Central memory CD8-positive, alpha-beta T cell (primary cell): ENCODE measurements around the gene LMTK2.
A peak's percentile ranks its signal among the peaks of the same experiment; 100 is the strongest.

Source experiments
- ATAC-seq: fragments of 150-1000 bp; cut with Tn5 transposase; replicated peaks from 2 replicates; pipeline ENCODE4 v1.10.0; 2022; ENCODE audit warnings: mild to moderate bottlenecking, moderate FRiP score, moderate number of reproducible peaks; ENCODE audit not compliant: poor library complexity, severe bottlenecking; ENCODE audit errors: extremely low read depth
- DNase-seq, 2 donors: peaks; one replicate each; pipeline ENCODE4 v3.0.0; 2021; ENCODE audit warnings: low spot score in 2 of 2
- H3K27ac Mint-ChIP-seq: one replicate; pipeline ENCODE4 v1.8.0; 2022; ENCODE audit warnings: low read depth, mild to moderate bottlenecking, moderate library complexity, mixed read lengths
- H3K27me3 Mint-ChIP-seq: one replicate; pipeline ENCODE4 v1.8.0; 2022; ENCODE audit warnings: mixed read lengths
- H3K36me3 Mint-ChIP-seq: one replicate; pipeline ENCODE4 v1.8.0; 2022; ENCODE audit warnings: mild to moderate bottlenecking, moderate library complexity, mixed read lengths; ENCODE audit not compliant: insufficient read depth
- H3K4me1 Mint-ChIP-seq: one replicate; pipeline ENCODE4 v1.8.0; 2022; ENCODE audit warnings: mixed read lengths
- H3K4me3 Mint-ChIP-seq: one replicate; pipeline ENCODE4 v1.8.0; 2022; ENCODE audit warnings: mild to moderate bottlenecking, moderate library complexity, mixed read lengths
- H3K9me3 Mint-ChIP-seq: one replicate; pipeline ENCODE4 v1.8.0; 2022; ENCODE audit warnings: mixed read lengths

Gene LMTK2

GRCh38 chr7:98133621-98134303 lies 27.1 kb downstream of the LMTK2 start:
- H3K27ac Mint-ChIP-seq, result peak overlapping the region; percentile 75
- H3K9me3 Mint-ChIP-seq, result no peaks in the 10 kb centered on the region
- H3K4me1 Mint-ChIP-seq, result peaks cover 70% of the 10 kb centered on the region
- ATAC-seq (peak; percentile 4), DNase-seq (no peak)
- peaks cover 4% of the 10 kb centered on the region for H3K36me3 Mint-ChIP-seq
- H3K4me3 Mint-ChIP-seq, result peak overlapping the region; percentile 57
- no peaks in the 10 kb centered on the region for H3K27me3 Mint-ChIP-seq

GRCh38 chr7:98134420-98135228 lies 28.0 kb downstream of the LMTK2 start:
- H3K27me3 Mint-ChIP-seq, result no peaks in the 10 kb centered on the region
- H3K27ac Mint-ChIP-seq, result no peak overlapping the region
- ATAC-seq (no peak), DNase-seq (no peak)
- H3K9me3 Mint-ChIP-seq, result no peaks in the 10 kb centered on the region
- peaks cover 67% of the 10 kb centered on the region for H3K4me1 Mint-ChIP-seq
- H3K36me3 Mint-ChIP-seq, result peaks cover 9% of the 10 kb centered on the region
- H3K4me3 Mint-ChIP-seq, result no peak overlapping the region

DNA sequence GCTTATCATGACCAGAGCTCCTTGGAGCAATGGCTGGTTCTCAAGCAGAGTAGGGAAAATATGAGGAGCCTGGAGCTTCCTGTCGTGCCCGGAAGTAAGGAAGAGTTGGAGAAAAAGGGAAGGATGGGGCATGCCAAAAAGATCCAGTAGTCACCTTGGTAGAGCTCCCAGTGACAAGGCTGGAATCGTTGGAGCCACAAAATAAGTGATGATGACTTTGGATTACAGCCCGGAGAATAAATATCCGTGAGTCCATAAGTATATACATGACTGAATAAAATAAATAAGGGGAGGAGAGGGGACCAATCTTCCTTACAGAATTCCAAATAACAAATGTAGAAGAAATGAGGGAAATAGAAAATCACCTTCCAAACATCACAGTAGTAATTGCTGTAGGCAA lies 29.3 kb downstream of the LMTK2 start:
- no peak overlapping the region for H3K4me3 Mint-ChIP-seq
- no peaks in the 10 kb centered on the region for H3K27me3 Mint-ChIP-seq
- H3K36me3 Mint-ChIP-seq, result peaks cover 16% of the 10 kb centered on the region
- ATAC-seq (no peak), DNase-seq (no peak)
- no peaks in the 10 kb centered on the region for H3K9me3 Mint-ChIP-seq
- H3K27ac Mint-ChIP-seq, result no peak overlapping the region
- peaks cover 55% of the 10 kb centered on the region for H3K4me1 Mint-ChIP-seq

GRCh38 chr7:98136423-98136822 lies 29.8 kb downstream of the LMTK2 start:
- Mint-ChIP-seq H3K36me3 (peaks cover 19% of the 10 kb centered on the region), H3K9me3 (no peaks in the 10 kb centered on the region), H3K27me3 (no peaks in the 10 kb centered on the region), H3K4me1 (peaks cover 51% of the 10 kb centered on the region), H3K27ac (no peak overlapping the region), H3K4me3 (no peak overlapping the region)
- DNase-seq, result no peak
- no peak for ATAC-seq

DNA sequence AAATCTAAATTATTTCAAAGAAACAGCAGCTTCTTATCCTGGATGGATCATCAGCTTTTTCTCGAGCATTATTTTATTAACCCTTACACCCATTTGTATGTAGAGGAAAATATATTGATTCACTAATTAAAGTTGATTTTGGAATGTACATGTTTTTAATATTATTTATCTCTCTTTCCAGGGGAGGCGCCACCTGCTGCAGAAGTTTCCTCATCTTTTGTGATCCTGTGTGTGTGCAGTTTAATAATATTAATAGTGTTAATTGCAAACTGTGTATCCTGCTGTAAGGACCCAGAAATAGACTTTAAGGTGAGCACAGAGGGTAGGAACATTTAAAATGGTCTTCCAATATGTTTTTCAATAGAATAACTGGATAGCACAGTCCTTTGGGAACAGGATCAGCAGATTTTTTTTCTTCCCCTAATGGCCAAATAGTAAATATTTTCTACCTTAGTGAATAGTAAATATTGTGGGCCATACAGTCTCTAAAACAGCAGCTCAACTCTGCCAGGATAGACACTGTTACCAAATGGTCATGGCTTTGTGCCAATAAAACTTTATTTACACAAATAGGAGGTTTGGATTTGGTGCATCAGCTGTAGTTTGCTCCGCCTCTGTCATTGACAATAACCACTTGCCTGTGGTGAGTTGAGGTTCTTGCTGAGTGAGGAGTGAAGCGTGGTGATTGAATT lies 30.6 kb downstream of the LMTK2 start:
- ATAC-seq (no peak), DNase-seq (no peak)
- peaks cover 43% of the 10 kb centered on the region for H3K4me1 Mint-ChIP-seq
- no peak overlapping the region for H3K27ac Mint-ChIP-seq
- H3K4me3 Mint-ChIP-seq, result no peak overlapping the region
- H3K27me3 Mint-ChIP-seq, result no peaks in the 10 kb centered on the region
- peaks cover 20% of the 10 kb centered on the region for H3K36me3 Mint-ChIP-seq
- no peaks in the 10 kb centered on the region for H3K9me3 Mint-ChIP-seq

DNA sequence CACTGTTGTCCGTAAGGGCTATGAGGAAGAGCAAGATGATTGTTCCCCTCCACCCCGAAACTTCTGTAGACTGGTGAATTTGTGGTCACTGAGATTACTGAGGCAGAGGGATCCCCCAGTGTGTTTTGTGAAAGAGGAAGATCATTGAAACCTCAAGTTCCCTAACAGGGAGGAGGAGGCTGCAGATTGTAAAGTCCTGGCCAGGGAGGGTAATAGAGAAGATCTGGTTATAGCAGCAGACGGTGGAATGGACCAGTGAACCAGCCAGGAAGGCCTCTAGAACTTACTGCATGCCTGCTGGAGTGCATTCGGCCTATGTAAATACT lies 31.1 kb downstream of the LMTK2 start:
- H3K4me1 Mint-ChIP-seq, result peaks cover 38% of the 10 kb centered on the region
- ATAC-seq (peak; percentile 17), DNase-seq (no peak)
- H3K27ac Mint-ChIP-seq, result no peak overlapping the region
- no peaks in the 10 kb centered on the region for H3K9me3 Mint-ChIP-seq
- no peak overlapping the region for H3K4me3 Mint-ChIP-seq
- H3K27me3 Mint-ChIP-seq, result no peaks in the 10 kb centered on the region
- H3K36me3 Mint-ChIP-seq, result peaks cover 22% of the 10 kb centered on the region

GRCh38 chr7:98138672-98139071 lies 32.0 kb downstream of the LMTK2 start:
- no peak overlapping the region for H3K4me3 Mint-ChIP-seq
- no peaks in the 10 kb centered on the region for H3K27me3 Mint-ChIP-seq
- H3K27ac Mint-ChIP-seq, result no peak overlapping the region
- peaks cover 29% of the 10 kb centered on the region for H3K36me3 Mint-ChIP-seq
- no peak for DNase-seq
- ATAC-seq, result no peak
- H3K9me3 Mint-ChIP-seq, result no peaks in the 10 kb centered on the region
- H3K4me1 Mint-ChIP-seq, result peaks cover 29% of the 10 kb centered on the region

DNA sequence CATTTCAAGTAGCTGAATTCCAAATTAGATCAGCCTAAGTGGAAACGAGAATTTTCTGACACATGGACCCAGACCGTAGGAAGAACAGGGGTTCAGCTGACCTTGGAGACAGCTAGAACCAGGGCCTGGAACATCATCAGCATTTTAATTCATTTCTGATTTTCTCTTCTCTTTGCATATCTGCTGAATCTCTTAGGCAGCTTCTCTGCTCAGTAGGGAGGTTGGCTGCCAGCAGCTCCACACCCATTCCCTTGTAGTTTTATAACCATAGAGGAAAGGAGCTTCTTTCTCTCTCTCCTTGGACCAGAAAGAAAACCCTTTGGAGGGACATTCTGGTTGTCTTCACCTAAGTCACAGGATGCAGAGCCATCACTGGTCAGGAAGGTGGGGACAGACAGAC lies 36.0 kb downstream of the LMTK2 start:
- Mint-ChIP-seq H3K36me3 (peaks cover 42% of the 10 kb centered on the region), H3K4me1 (peaks cover 13% of the 10 kb centered on the region)
- no peak for ATAC-seq

GRCh38 chr7:98148607-98149006 lies 41.9 kb downstream of the LMTK2 start:
- H3K27ac Mint-ChIP-seq, result no peak overlapping the region
- H3K9me3 Mint-ChIP-seq, result no peaks in the 10 kb centered on the region
- peaks cover 40% of the 10 kb centered on the region for H3K36me3 Mint-ChIP-seq
- no peak for DNase-seq
- H3K4me1 Mint-ChIP-seq, result peaks cover 20% of the 10 kb centered on the region
- H3K4me3 Mint-ChIP-seq, result no peak overlapping the region
- ATAC-seq, result no peak
- no peaks in the 10 kb centered on the region for H3K27me3 Mint-ChIP-seq

More for the DNA sequence above, 36.0 kb downstream of the LMTK2 start:
- H3K27ac Mint-ChIP-seq, result no peak overlapping the region
- no peak overlapping the region for H3K4me3 Mint-ChIP-seq
- H3K27me3 Mint-ChIP-seq, result no peaks in the 10 kb centered on the region
- DNase-seq, result no peak
- H3K9me3 Mint-ChIP-seq, result no peaks in the 10 kb centered on the region

DNA sequence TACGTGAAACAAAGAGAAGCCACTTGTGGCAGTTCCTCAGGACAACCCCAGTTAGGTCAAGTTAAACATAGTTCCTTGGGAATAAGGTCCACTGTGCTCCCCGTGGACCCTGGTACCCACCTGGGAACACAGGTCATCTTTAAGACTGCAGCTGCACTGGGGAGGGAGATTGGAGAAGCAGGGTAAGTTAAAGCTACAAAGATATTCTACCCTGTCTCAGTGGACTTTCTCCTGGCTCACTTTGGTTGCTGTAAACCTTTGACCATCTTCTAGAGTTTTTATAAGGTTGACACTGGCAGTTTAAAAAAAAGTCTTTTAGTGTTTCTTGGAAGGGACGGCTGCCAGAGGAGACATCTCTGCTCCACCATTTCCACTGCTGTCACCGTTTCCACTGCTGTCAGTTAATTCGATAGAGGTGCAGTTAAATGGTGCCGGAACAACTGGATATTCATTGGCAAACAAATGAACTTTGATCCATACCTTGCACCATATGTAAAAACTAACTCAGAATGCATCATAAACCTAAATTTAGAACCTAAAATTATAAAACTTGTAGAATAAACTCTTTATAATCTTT lies 42.5 kb downstream of the LMTK2 start:
- H3K4me3 Mint-ChIP-seq, result no peak overlapping the region
- H3K9me3 Mint-ChIP-seq, result no peaks in the 10 kb centered on the region
- ATAC-seq (no peak), DNase-seq (no peak)
- H3K4me1 Mint-ChIP-seq, result peaks cover 20% of the 10 kb centered on the region
- H3K27ac Mint-ChIP-seq, result no peak overlapping the region
- no peaks in the 10 kb centered on the region for H3K27me3 Mint-ChIP-seq
- peaks cover 38% of the 10 kb centered on the region for H3K36me3 Mint-ChIP-seq

DNA sequence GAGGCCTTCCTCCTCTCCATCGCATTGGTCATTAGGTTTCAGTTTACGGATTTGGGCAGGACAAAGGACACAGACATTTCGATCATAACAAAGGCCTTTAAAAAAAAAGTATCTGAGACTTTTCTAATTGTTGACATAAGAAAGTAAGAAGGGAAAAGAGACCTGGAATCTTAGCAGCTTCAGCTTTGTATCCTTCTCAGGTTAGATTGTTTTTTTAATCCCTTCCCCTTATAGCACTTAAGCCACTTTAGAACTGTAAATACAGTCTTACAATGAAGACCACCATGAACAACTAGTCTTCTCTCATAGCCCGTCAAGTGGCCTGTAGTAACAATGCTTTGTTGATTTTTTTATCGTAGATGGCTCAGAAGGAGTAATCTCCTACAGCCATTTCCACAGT lies 45.2 kb downstream of the LMTK2 start:
- no peaks in the 10 kb centered on the region for H3K9me3 Mint-ChIP-seq
- ATAC-seq, result no peak
- peaks cover 56% of the 10 kb centered on the region for H3K36me3 Mint-ChIP-seq
- no peak for DNase-seq
- no peak overlapping the region for H3K4me3 Mint-ChIP-seq
- no peak overlapping the region for H3K27ac Mint-ChIP-seq
- peaks cover 15% of the 10 kb centered on the region for H3K4me1 Mint-ChIP-seq
- no peaks in the 10 kb centered on the region for H3K27me3 Mint-ChIP-seq

DNA sequence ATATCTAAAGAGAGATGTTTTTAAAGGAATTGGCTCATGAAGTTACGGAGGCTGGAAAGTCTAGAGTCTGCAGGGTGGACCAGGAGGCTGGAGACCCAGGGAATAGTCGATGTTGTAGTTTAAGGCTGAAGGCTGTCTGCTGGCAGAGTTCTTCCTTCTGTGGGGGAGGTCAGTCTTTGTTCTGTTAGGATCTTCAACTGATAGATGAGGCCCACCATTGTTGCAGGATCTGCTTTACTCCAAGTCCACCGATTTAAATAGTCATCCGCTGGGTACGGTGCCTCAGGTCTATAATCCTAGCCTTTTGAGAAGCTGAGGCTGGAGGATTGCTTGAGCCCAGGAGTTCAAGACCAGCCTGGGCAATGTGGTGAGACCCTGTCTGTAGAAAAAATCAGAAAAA lies 50.0 kb downstream of the LMTK2 start:
- no peaks in the 10 kb centered on the region for H3K27me3 Mint-ChIP-seq
- H3K27ac Mint-ChIP-seq, result no peak overlapping the region
- H3K9me3 Mint-ChIP-seq, result no peaks in the 10 kb centered on the region
- H3K4me3 Mint-ChIP-seq, result no peak overlapping the region
- peaks cover 15% of the 10 kb centered on the region for H3K4me1 Mint-ChIP-seq
- no peak for ATAC-seq
- peaks cover 47% of the 10 kb centered on the region for H3K36me3 Mint-ChIP-seq
- no peak for DNase-seq
